ENCODE measurements around the gene RPS6KB1.

DNA sequence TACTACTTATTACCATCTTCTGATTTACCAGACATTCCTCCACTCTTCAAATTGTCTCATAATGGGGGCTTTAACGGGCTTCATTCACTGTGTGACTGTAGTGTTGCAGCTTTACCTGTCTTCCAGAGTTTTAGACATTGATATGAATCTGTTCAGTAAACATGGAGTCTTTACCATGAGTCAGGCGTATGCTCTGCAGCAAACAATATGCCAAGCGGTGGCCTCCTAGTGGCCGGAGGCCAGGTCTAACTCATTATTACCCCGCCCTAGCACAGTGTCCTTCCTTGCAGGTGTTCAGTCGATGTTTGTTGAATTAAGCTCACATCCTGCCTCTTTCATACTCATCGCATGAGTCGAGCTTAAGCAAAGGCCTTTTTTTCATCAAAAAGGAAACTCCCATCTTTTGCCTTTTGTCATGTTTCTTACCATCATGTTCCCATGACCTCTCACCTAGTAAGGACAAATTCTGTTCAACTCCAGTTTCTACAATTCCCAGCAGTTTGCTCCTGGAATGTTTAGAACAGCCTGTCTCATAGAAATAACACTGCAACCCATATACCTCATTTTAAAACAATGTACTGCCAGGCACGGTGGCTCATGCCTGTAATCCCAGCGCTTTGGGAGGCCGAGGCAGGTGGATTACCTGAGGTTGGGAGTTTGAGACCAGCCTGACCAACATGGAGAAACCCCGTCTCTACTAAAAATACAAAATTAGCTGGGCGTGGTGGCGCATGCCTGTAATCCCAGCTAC, 39.6 kb upstream of the RPS6KB1 start:
- TF ChIP-seq, protein P1, sequence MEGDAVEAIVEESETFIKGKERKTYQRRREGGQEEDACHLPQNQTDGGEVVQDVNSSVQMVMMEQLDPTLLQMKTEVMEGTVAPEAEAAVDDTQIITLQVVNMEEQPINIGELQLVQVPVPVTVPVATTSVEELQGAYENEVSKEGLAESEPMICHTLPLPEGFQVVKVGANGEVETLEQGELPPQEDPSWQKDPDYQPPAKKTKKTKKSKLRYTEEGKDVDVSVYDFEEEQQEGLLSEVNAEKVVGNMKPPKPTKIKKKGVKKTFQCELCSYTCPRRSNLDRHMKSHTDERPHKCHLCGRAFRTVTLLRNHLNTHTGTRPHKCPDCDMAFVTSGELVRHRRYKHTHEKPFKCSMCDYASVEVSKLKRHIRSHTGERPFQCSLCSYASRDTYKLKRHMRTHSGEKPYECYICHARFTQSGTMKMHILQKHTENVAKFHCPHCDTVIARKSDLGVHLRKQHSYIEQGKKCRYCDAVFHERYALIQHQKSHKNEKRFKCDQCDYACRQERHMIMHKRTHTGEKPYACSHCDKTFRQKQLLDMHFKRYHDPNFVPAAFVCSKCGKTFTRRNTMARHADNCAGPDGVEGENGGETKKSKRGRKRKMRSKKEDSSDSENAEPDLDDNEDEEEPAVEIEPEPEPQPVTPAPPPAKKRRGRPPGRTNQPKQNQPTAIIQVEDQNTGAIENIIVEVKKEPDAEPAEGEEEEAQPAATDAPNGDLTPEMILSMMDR (IDR thresholded peaks at IDR 0.05) = peak; percentile 13 to 74 (median 48)
- TF ChIP-seq POLR2AphosphoS5 (IDR thresholded peaks at IDR 0.05) = peak; percentile 85

Measured in prostate gland (tissue), 2 donors.